NCI-H2107 treated with DMSO at 0.1 percent for 48 hours (cell line): ENCODE data around the gene MAP7D2.
"Not testable (repeated sequence)": the region's sequence is repeated elsewhere in the genome, so short reads cannot be mapped to it uniquely, and the experiment has no call there.

ENCODE experiments used
- DNase-seq: peaks from one replicate; lab custom pipeline; 2025; ENCODE audit not compliant: unreplicated experiment; lab: John Stamatoyannopoulos, UW

MAP7D2 gene

GRCh38 chrX:20116577-20117240 lies at the start of gene MAP7D2:
MAP7D2 (minus strand) TSS chrX:20116907; CDS start chrX:20116879, 28 bp downstream.
- no peak for DNase-seq

DNA sequence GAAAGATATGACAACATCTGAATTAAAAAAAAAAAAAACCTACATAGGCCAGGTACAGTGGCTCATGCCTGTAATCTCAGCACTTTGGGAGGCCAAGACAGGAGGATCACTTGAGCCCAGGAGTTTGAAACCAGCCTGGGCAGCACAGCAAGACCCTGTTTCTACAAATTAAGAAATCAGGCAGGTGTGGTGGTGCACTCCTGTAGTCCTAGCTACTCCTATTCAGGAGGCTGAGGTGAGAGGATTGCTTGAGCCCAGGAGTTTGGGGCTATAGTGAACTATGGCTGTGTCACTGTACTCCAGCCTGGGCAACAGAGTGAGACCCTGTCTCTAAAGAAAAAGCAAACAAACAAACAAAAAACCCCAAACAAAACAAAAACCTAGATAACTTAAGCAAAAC lies 45.8 kb upstream of the MAP7D2 start:
- DNase-seq: not testable (repeated sequence)

GRCh38 chrX:20159797-20160385 lies 43.2 kb upstream of the MAP7D2 start:
- no peak for DNase-seq

GRCh38 chrX:20151689-20152088 lies 35.0 kb upstream of the MAP7D2 start:
- DNase-seq: no peak

- no peak for DNase-seq
Measured at GRCh38 chrX:20149326-20149725, 32.6 kb upstream of the MAP7D2 start.

- no peak for DNase-seq
Measured at GRCh38 chrX:20147561-20147960, 30.9 kb upstream of the MAP7D2 start.

DNA sequence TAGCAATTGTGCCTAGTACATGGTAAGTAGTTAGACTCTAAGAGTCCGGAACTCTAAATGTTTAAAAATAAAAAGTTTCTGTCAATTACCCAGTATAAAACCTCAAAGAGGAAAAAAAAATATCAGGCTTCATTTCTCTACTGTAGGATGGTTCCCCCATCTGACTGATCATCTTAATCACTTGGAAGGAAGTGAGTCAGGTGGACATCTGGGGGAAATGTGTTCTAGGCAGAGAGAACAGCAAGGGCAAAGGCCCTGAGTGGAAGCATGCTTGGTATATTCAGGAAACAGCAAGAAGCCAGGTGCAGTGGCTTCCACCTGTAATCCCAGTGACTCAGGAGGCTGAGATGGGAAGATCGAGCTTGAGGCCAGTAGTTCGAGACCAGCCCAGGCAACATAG lies 27.8 kb upstream of the MAP7D2 start:
- no peak for DNase-seq

DNA sequence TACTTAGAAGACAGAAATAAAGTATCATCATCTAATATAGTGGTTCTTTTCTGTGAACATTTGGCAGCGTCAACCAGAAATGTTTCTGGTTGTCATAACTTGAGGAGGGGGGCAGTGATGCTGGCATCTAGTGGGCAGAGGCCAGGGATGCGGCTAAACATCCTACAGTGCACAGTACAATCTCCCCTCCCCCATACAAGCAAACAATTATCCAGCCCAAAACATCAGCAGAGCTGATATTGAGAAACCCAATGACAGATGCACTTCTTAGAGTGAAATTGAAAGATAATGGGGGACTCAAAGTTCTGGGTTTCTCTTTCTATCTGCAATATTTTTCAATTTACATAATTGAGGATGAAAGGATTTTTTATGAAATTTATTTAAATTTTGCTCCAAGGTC lies 26.9 kb upstream of the MAP7D2 start:
- DNase-seq: no peak

- no peak for DNase-seq
Measured at GRCh38 chrX:20143111-20143510, 26.4 kb upstream of the MAP7D2 start.

DNA sequence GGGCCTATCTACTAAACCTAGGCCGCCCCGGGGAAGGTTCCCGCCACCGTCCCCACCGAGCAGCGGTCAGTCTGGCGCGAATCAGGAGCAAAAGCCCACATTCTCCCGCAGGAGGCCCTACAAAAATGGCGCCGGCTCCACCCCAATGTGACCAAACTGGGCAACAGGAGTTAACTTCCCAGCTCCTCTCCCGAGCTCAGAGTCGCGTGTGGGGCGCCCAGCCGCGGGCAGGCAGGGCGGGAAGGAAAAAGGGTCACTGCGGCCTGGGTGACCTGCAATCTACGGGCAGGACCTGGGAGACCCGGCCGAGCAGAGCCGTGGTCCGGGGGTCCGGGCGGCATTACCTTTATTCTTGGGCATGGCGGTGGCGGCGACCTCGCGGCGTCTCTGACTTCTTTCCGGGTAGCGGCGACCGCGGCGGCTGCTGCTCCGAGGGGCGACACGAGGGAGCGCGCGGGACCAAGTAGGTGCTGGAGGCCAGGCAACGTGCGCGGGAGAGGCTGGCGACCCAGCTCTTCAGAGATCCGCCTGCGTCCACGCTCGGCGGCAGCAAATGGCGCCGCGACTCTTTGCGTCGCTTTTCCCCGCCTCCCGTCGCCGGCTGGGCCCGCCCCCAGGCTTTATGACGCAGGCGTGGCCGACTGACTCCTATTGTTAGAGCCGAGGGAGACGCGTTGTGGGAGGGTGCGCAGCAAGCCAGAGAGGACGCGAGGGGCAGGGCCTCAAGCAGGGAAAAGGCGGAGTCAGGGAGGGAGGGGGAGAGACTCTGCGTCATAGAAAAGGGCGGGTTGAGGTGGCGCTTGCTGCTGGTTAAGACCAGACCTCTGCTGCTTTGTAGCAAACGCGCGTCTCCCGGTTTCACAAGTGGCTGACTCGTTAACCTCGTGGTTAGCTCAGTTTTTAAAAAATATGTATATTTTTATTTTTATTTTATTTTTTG lies 24.8 kb upstream of the MAP7D2 start, which contains the start of gene EIF1AX:
Gene EIF1AX, minus strand, starts transcription at position 558 of the 940 bp plus-strand sequence. Its CDS starts 198 bp downstream, at position 360.
- peak; percentile 98 for DNase-seq

DNA sequence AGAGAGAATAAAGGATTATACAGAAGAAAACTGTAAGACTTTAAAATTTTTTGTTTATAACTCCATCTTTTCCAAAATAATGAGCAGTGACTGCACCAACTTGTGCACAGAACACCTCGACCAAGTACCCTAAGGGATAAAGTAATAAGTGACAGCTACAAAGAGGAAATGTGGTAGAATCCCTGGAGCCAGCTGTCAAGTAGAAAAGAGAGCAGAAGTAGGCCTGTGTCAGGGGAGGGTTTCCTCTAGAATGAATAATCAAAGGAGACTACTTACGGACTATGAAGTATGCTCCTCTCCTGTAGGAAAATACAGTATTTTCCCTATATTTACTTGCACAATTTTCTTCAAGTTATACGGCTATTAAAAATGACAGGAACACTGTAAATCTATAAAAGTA lies 23.7 kb upstream of the MAP7D2 start:
- DNase-seq: no peak

GRCh38 chrX:20139966-20140365 lies 23.3 kb upstream of the MAP7D2 start:
- DNase-seq: no peak

GRCh38 chrX:20135944-20136343 lies 19.2 kb upstream of the MAP7D2 start:
- DNase-seq: no peak

DNA sequence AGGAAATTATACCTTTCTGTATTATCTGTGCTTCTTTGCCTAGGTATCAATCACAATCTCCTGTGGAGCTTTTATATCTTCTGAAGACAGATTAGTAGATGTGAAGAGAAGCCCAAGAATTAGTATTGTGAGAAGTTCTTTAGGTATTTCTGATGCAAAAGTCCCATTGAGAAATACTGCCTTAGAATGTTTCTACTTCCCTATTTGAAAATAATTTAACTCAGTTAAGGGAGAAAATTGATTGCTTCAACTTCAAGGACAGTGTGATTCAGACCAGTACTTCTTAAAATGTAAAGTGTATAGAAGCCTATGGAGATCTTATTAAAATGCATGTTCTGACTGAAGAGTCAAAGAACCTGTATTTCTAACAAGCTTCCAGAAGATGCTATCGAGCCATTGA lies 16.0 kb upstream of the MAP7D2 start:
- DNase-seq: no peak

GRCh38 chrX:20130357-20130756 lies 13.7 kb upstream of the MAP7D2 start:
- DNase-seq: no peak

DNA sequence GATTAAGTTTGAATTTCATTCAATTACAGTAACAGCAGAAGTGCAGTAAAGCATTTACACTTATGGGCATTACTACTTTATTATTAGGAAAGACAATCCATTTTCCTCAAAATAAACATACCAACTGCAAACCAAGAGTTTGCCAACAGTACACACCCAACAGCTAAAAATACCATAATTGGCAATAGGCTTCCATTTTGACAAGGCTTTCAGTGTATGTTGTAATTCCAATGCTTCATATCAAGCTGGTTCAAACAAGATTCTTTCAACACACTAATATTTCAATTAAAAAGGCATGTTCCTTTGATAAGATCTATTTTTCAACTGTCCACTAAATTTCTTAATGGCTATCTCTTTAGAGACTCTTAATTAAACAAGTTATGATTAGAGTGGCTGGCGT lies 12.8 kb upstream of the MAP7D2 start:
- DNase-seq: no peak

DNA sequence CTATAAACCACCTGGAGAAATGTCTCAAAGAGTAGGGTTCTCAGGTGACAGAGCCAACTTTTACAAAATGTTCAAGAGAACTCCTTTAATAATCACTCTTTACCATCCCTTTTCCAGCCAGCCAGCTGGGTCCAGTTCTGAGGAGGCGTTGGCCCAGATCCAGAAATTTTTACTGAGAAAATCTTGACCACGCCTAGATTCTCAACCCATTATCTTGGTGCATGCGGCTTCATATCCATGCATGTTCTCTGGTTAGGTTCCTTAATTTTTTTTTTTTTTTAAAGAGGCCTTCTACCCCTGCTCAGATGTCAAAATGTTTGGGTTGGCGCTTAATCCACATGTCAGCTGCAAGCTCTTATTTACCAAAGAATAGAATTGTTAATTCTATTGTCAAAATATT lies 12.0 kb upstream of the MAP7D2 start:
- no peak for DNase-seq

DNA sequence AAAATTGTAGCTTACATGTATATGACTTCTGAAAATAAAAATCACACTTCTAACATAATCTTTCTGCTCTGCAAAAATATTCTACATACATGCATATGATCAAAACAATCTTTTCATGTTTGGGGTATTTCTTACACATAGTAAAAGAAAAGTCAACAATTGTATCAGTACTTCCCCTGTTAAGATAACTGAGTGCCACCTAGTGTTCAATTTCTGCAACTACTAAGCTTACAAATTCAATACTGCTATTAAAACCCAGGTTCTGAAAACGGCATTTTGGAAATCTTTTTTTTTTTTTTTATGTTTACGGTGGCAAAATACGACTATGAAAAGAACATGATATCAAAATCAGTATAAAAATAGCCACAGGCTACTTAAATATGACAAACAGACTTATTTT lies 10.7 kb upstream of the MAP7D2 start:
- DNase-seq: not testable (repeated sequence)

DNA sequence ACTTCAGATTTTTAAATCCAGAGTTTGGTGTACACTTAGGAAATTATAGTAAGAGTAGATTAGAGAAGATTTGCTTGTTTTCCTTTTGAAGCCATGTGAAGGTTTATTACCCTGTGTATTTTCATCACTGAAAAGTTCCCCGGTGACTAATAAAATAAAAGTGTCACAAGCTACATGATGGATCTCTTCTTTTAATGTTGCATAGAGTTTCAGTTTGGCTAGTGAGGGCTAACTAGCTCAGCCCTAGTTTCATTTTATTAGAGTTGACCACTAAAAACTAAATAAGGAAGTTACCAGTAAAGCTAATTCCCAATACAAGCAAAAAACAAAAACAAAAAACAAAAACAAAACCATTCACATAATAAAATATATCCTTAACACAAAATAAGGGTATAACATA lies 10.1 kb upstream of the MAP7D2 start:
- DNase-seq: not testable (repeated sequence)

DNA sequence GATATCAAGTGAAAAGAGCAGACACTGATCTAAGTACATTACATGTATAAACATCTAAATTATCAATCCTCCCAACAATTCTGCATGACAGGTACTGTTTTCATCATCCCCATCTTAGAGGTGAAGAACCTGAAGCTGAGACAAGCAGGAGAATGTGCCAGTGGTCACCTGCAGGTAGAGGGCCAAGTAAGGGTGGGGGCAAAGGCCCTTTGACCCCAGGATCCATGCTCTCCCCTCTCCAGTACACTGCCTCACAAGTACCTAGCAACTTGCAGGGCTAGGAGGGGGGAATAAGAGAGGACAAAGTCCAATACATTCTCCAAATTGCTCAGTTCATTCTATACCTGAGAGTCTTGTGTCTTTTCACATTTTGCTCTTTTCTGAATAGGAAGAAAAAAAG lies 8.3 kb upstream of the MAP7D2 start:
- no peak for DNase-seq

DNA sequence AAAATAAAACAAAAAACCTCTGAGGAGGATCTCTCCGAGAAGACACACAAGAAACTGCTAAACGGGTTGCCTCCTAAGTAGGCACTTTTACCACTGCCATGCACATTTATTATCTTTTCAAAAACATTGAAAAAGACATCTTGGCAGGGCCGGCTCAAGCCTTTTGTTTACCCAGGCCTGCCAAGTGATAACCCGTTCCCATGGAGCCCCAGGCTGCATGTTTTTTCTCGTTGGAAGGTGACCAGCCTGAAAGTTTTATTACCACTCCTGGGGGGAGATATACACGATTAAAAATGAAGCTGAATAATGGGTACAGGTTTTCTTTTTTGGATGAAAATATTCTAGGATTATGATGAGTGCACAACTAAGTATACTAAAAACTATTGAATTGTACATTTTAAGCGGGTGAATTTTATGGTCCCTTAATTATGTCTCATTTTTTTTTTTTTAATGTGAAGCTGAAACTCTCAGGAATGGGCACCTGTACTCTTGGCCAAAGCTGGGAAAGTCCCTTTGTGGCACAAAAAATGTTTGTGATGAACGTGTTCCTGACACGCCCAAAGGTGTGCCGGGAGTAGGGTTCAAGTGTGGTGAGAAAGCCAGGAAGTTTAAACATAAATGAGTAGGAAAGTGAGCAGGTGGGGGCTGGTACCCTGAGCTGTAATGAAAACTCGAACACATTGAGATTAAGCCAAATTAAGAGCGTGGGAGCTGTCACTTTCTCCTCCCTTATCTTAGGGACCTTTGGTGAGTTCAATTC lies 1.5 kb upstream of the MAP7D2 start:
- no peak for DNase-seq
